Measurements from ENCODE around the gene TMC4. TPM values are rescaled to one million over a fixed set of nuclear protein-coding genes. Genes with fewer than 3 reads are reported as not detected.
"Not testable (repeated sequence)": the region's sequence is repeated elsewhere in the genome, so short reads cannot be mapped to it uniquely, and the experiment has no call there.

Gene TMC4
- 1.5 TPM for polyA plus RNA-seq (2013, experiment 1 of 2; ENCODE audit: insufficient read length)
- 2.8 TPM for polyA plus RNA-seq (2013, experiment 2 of 2; ENCODE audit: insufficient read length)

- peak; percentile 58 for DNase-seq
Measured at GRCh38 chr19:54172471-54173358, at the start of gene TMC4. TMC4 (minus strand) TSS chr19:54173160; CDS start chr19:54173117, 43 bp downstream.

GRCh38 chr19:54221947-54222346 lies 49.0 kb upstream of the TMC4 start:
- DNase-seq = not testable (repeated sequence)

- DNase-seq = not testable (repeated sequence)
Measured at GRCh38 chr19:54219702-54220101, 46.7 kb upstream of the TMC4 start.

GRCh38 chr19:54218960-54219661 lies 46.2 kb upstream of the TMC4 start:
- no peak for DNase-seq

GRCh38 chr19:54218259-54218658 lies 45.3 kb upstream of the TMC4 start:
- no peak for DNase-seq

GRCh38 chr19:54217517-54218247 lies 44.7 kb upstream of the TMC4 start:
- not testable (repeated sequence) for DNase-seq

GRCh38 chr19:54216869-54217268 lies 43.9 kb upstream of the TMC4 start:
- no peak for DNase-seq

GRCh38 chr19:54214734-54215133 lies 41.8 kb upstream of the TMC4 start:
- not testable (repeated sequence) for DNase-seq

- not testable (repeated sequence) for DNase-seq
Measured at GRCh38 chr19:54214217-54214616, 41.3 kb upstream of the TMC4 start.

- no peak for DNase-seq
Measured at GRCh38 chr19:54211235-54211634, 38.3 kb upstream of the TMC4 start.

GRCh38 chr19:54209811-54210494 lies 37.0 kb upstream of the TMC4 start:
- DNase-seq = peak; percentile 97

- no peak for DNase-seq
Measured at GRCh38 chr19:54209058-54209810, 36.3 kb upstream of the TMC4 start.

- DNase-seq = no peak
Measured at GRCh38 chr19:54208784-54209057, 35.8 kb upstream of the TMC4 start.

GRCh38 chr19:54207983-54208783 lies 35.2 kb upstream of the TMC4 start:
- no peak for DNase-seq

- DNase-seq = no peak
Measured at GRCh38 chr19:54207676-54207982, 34.7 kb upstream of the TMC4 start.

GRCh38 chr19:54207193-54207592 lies 34.2 kb upstream of the TMC4 start:
- not testable (repeated sequence) for DNase-seq

GRCh38 chr19:54206831-54207177 lies 33.8 kb upstream of the TMC4 start:
- no peak for DNase-seq

- DNase-seq = no peak
Measured at GRCh38 chr19:54206030-54206830, 33.3 kb upstream of the TMC4 start.

GRCh38 chr19:54204767-54205468 lies 32.0 kb upstream of the TMC4 start:
- no peak for DNase-seq

Data from fibroblast of skin of back (primary cell).